ENCODE data around the gene UBXN1.
"Not testable (repeated sequence)": the region's sequence is repeated elsewhere in the genome, so short reads cannot be mapped to it uniquely, and the experiment has no call there.

Gene UBXN1

DNA sequence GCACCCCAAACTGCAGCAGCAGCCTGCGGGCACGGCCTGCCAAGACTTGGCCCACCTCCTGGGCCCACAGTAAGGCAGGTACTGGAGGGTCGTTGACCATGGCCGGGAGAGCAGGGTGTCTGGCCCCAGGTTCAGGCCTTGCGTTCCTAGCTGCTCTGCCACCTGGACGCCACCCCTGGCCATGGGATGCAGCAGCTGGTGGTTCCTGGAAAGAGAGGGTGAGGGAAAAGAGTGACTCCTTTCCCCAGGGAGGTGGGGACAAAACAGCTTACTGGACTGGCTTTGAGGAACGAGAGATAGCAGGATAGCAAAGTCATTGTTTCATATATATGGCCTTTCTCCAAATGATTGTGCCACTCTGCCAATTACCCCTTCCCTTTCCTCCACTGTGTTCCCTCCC lies 26.5 kb upstream of the UBXN1 start:
- TF ChIP-seq, protein P1, sequence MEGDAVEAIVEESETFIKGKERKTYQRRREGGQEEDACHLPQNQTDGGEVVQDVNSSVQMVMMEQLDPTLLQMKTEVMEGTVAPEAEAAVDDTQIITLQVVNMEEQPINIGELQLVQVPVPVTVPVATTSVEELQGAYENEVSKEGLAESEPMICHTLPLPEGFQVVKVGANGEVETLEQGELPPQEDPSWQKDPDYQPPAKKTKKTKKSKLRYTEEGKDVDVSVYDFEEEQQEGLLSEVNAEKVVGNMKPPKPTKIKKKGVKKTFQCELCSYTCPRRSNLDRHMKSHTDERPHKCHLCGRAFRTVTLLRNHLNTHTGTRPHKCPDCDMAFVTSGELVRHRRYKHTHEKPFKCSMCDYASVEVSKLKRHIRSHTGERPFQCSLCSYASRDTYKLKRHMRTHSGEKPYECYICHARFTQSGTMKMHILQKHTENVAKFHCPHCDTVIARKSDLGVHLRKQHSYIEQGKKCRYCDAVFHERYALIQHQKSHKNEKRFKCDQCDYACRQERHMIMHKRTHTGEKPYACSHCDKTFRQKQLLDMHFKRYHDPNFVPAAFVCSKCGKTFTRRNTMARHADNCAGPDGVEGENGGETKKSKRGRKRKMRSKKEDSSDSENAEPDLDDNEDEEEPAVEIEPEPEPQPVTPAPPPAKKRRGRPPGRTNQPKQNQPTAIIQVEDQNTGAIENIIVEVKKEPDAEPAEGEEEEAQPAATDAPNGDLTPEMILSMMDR (IDR thresholded peaks at IDR 0.05; ENCODE audit: extremely low read depth, insufficient read depth, missing control alignments): no peak
- in situ Hi-C loops (cut with MboI; ENCODE audit: low pct_unique_long_range_greater_than_20kb, low sequenced_read_pairs, unreplicated experiment): no loop called here

GRCh38 chr11:62703921-62704320 lies 25.0 kb upstream of the UBXN1 start:
- DNase-seq (ENCODE audit: low spot score); in situ Hi-C loops (cut with MboI; ENCODE audit: low pct_unique_long_range_greater_than_20kb, low sequenced_read_pairs, unreplicated experiment): not testable (repeated sequence)

More for the DNA sequence above, 26.5 kb upstream of the UBXN1 start:
- DNase-seq (ENCODE audit: low spot score): no peak

DNA sequence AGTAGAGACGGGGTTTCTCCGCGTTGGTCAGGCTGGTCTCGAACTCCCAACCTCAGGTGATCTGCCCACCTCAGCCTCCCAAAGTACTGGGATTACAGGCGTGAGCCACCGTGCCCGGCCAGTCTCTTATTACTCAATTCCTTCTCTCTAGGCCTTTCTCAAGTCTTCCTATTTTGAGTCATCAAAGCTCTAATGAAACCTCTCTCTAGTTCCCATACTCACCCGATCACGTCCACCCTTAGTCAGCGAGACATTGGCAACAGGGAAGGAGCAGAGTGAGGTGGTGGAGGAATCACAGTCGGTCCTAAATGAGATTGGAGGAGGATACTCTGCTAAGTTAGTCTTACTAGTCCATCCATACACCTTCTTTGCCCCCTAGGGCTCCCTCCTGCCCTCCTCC lies 23.4 kb upstream of the UBXN1 start:
- TF ChIP-seq, protein P1 (IDR thresholded peaks at IDR 0.05; ENCODE audit: extremely low read depth, insufficient read depth, missing control alignments): no peak
- in situ Hi-C loops (cut with MboI; ENCODE audit: low pct_unique_long_range_greater_than_20kb, low sequenced_read_pairs, unreplicated experiment): no loop called here
- no peak for DNase-seq (ENCODE audit: low spot score)

- in situ Hi-C loops (cut with MboI; ENCODE audit: low pct_unique_long_range_greater_than_20kb, low sequenced_read_pairs, unreplicated experiment): no loop called here
- peak; percentile 83 for DNase-seq (ENCODE audit: low spot score)
Measured at GRCh38 chr11:62694455-62695167, 15.7 kb upstream of the UBXN1 start.

DNA sequence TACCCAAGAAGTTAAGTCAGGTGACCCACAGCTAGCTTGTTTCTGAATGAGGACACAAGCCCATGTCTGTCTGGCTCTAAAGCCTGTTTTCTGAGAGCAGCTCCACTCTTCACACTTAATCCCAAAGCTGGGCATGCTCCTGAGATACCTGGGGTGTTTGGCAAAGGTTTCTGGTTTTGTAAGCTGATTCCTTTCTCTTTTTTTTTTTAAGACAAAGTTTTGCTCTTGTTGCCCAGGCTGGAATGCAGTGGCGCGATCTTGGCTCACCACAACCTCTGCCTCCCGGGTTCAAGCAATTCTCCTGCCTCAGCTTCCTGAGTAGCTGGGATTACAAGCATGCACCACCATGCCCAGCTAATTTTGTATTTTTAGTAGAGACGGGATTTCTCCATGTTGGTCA lies 14.8 kb upstream of the UBXN1 start:
- in situ Hi-C loops (cut with MboI; ENCODE audit: low pct_unique_long_range_greater_than_20kb, low sequenced_read_pairs, unreplicated experiment); DNase-seq (ENCODE audit: low spot score): not testable (repeated sequence)

More at GRCh38 chr11:62694455-62695167, 15.7 kb upstream of the UBXN1 start:
- TF ChIP-seq, protein P1 (IDR thresholded peaks at IDR 0.05; ENCODE audit: extremely low read depth, insufficient read depth, missing control alignments): peak; percentile 91

GRCh38 chr11:62689421-62690183 lies 10.7 kb upstream of the UBXN1 start, which contains the start of gene LRRN4CL:
Gene LRRN4CL, minus strand, starts transcription at chr11:62689530. Its CDS starts 1,022 bp downstream, at chr11:62688508.
- DNase-seq (ENCODE audit: low spot score): no peak
- TF ChIP-seq, protein P1 (IDR thresholded peaks at IDR 0.05; ENCODE audit: extremely low read depth, insufficient read depth, missing control alignments): no peak
- in situ Hi-C loops (cut with MboI; ENCODE audit: low pct_unique_long_range_greater_than_20kb, low sequenced_read_pairs, unreplicated experiment): no loop called here

DNA sequence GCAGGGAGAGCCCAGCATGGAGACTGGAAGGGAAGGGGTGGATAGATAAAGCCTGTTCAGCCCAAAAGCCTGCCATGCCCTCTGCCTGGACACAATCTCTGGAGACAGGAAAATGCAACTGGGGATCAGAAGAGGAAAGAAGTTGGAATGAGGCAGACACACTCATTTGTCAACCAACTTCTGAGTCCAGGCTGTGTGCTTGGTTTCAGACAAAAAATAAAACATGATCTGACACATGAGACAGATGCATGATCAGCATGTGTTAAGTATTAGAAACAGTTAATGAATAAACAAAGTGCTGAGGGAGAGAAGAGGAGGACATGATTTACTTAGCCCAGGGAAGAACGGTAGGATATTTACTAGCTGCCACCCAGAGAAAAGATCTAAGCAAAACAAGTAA lies 9.6 kb upstream of the UBXN1 start:
- TF ChIP-seq, protein P1 (IDR thresholded peaks at IDR 0.05; ENCODE audit: extremely low read depth, insufficient read depth, missing control alignments): no peak
- no peak for DNase-seq (ENCODE audit: low spot score)
- in situ Hi-C loops (cut with MboI; ENCODE audit: low pct_unique_long_range_greater_than_20kb, low sequenced_read_pairs, unreplicated experiment): no loop called here

Data from GM13977 (cell line).